ENCODE results near the gene TRIM17. TPM values are rescaled to one million over a fixed set of nuclear protein-coding genes. Genes with fewer than 3 reads are reported as not detected.
A peak's percentile ranks its signal among the peaks of the same experiment; 100 is the strongest.

The TRIM17 gene
- total and polyA plus RNA-seq, 9 of the 15 experiments (the other 6 are each of a cell fraction or from before 2014, with no cell fraction given) = not detected

- TF ChIP-seq ZNF740 (CRISPR knock-in tag; IDR thresholded peaks at IDR 0.05) = 0 out of 2 replicates have a peak, but pooled peaks have one; percentile 38
- TF ChIP-seq ZNF740 (tag; IDR thresholded peaks at IDR 0.05) = no peak
- peak; percentile 54; the same call in 1 of the 2 replicates for TF ChIP-seq ZBTB17 (CRISPR knock-in tag; IDR thresholded peaks at IDR 0.05)
- 0 out of 2 replicates have a peak, but pooled peaks have one; percentile 70 for TF ChIP-seq KDM2B (CRISPR knock-in tag; IDR thresholded peaks at IDR 0.05)
- TF ChIP-seq ZNF395 (CRISPR knock-in tag; IDR thresholded peaks at IDR 0.05) = peak; percentile 45; the same call in 1 of the 2 replicates
- 0 out of 2 replicates have a peak, but pooled peaks have one; percentile 18 for TF ChIP-seq EP400 (IDR thresholded peaks at IDR 0.05)
- TF ChIP-seq ETV1 (tag; conservative IDR thresholded peaks at IDR 0.05; ENCODE audit: low read depth) = 0 out of 2 replicates have a peak, but pooled peaks have one; percentile 5
- 0 out of 2 replicates have a peak, but pooled peaks have one; percentile 13 for TF ChIP-seq E2F4 (CRISPR knock-in tag; IDR thresholded peaks at IDR 0.05; ENCODE audit: low read depth)
- TF ChIP-seq MXI1 (IDR thresholded peaks at IDR 0.05; ENCODE audit: low read depth, low read length) = no peak
- no peak for TF ChIP-seq GTF2B (IDR thresholded peaks at IDR 0.05; ENCODE audit: extremely low read depth, insufficient read length)
- peak in 1 of 2 experiments; percentile 46; a peak in 2 of 4 replicates for TF ChIP-seq HDAC1 (IDR thresholded peaks at IDR 0.05)
- TF ChIP-seq PRDM10 (IDR thresholded peaks at IDR 0.05; ENCODE audit: partially characterized antibody) = peak; percentile 55
- TF ChIP-seq ZBTB9 (CRISPR knock-in tag; IDR thresholded peaks at IDR 0.05) = 0 out of 2 replicates have a peak, but pooled peaks have one; percentile 52
- TF ChIP-seq ZNF444 (CRISPR knock-in tag; IDR thresholded peaks at IDR 0.05) = peak; percentile 98
- TF ChIP-seq DACH1 (IDR thresholded peaks at IDR 0.05; ENCODE audit: partially characterized antibody) = no peak
- TF ChIP-seq ZNF263 (CRISPR knock-in tag; IDR thresholded peaks at IDR 0.05; ENCODE audit: borderline replicate concordance) = peak; percentile 74; the same call in 1 of the 2 replicates
These were observed 9.3 kb downstream of the TRIM17 start (continued) for GRCh38 chr1:228407106-228408040.

Measured in K562 (cell line).